ENCODE measurements around the gene MEP1A. TPM values are rescaled to one million over a fixed set of nuclear protein-coding genes. Genes with fewer than 3 reads are reported as not detected.
"Not testable (repeated sequence)": the region's sequence is repeated elsewhere in the genome, so short reads cannot be mapped to it uniquely, and the experiment has no call there.

MEP1A gene
- total RNA-seq, 4 donors from 2014 or later = 0.09 TPM; not detected in 3

DNA sequence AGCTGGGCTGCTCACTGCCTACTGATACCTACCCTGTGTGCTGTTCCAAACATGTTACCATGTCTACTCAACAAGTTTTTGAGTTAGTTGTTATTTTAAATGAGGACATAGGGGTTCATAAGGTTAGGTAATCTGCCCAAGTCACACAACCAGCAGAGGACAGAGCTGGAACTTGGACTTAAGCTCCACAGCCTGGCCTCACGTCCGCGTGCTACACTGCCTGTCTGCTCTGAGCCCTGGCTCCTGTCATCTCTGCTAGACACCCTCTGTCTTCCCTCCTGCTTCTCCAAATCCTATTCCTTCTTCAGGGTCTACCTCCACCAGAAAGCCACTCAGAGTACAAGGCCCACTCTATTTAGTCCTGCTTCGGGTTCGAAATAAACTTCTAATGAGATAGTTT is 28.2 kb upstream of the MEP1A start:
- Histone ChIP-seq H3K27me3 (peaks cover 0 to 9% (median 0%) of the 10 kb centered on the region in 4 donors), H3K4me1 (no peaks in the 10 kb centered on the region), H3K27ac (no peak overlapping the region), H3K9me3 (no peaks in the 10 kb centered on the region), H3K4me3 (no peak overlapping the region), H3K36me3 (no peaks in the 10 kb centered on the region)
- DNase-seq = no peak
- 94% methylated on average over 5 of the region's 5 CpGs for WGBS, 2 donors
- intact Hi-C loops (cut with DNase I) = no loop called here
- TF ChIP-seq POLR2A (IDR thresholded peaks at IDR 0.05) = no peak
- TF ChIP-seq, protein P1, sequence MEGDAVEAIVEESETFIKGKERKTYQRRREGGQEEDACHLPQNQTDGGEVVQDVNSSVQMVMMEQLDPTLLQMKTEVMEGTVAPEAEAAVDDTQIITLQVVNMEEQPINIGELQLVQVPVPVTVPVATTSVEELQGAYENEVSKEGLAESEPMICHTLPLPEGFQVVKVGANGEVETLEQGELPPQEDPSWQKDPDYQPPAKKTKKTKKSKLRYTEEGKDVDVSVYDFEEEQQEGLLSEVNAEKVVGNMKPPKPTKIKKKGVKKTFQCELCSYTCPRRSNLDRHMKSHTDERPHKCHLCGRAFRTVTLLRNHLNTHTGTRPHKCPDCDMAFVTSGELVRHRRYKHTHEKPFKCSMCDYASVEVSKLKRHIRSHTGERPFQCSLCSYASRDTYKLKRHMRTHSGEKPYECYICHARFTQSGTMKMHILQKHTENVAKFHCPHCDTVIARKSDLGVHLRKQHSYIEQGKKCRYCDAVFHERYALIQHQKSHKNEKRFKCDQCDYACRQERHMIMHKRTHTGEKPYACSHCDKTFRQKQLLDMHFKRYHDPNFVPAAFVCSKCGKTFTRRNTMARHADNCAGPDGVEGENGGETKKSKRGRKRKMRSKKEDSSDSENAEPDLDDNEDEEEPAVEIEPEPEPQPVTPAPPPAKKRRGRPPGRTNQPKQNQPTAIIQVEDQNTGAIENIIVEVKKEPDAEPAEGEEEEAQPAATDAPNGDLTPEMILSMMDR (IDR thresholded peaks at IDR 0.05) = no peak

DNA sequence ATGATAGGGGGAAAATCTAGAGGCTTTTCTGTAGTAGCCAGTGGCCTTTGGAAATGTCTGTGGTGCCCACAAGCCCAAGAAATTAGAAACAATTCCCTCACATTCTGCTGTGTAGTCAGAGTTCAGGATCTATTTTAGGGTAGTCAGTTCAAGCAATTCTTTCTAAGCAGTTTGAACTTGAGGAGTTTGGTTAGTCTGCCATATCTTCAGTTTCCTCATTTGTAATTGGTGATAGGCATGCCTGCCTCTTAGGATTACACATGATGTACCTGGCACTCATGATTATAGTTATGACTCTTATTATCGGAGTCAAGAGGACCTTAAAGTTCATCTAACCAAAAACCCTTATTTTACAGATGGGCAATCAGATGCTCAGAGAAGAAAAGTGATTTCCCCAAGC is 21.2 kb upstream of the MEP1A start:
- no peak for DNase-seq
- Histone ChIP-seq H3K27me3 (peaks cover 0 to 7% (median 0%) of the 10 kb centered on the region in 4 donors), H3K4me1 (no peaks in the 10 kb centered on the region), H3K27ac (peak overlapping the region in 2 of 4 donors; percentile 33 to 57), H3K36me3 (no peaks in the 10 kb centered on the region), H3K4me3 (no peak overlapping the region), H3K9me3 (no peaks in the 10 kb centered on the region)
- TF ChIP-seq, protein P1 (IDR thresholded peaks at IDR 0.05) = no peak
- no peak for TF ChIP-seq POLR2A (IDR thresholded peaks at IDR 0.05)
- intact Hi-C loops (cut with DNase I) = no loop called here
- WGBS, 2 donors = 80 to 100% methylated on average over 1 of the region's 1 CpG

DNA sequence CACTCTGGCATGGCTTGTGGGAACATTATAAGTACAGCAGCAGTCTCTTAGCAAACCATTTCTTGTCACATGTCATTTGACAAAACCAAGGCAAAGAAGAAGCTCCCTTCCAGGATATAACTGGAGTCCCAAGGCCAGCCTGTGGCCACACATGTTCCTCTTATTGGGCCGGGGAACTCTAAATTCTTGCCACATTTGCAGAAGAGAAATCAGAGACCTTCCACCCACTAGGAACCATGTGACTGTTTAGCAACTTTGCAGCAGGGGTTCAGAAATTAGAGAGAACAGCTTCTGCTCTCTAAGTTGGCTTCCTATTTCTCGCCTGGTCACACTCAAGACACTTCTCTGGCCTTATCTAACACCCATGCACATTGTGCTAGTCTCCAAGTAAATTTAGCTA is 20.4 kb upstream of the MEP1A start:
- H3K27me3 ChIP-seq = peaks cover 0 to 7% (median 0%) of the 10 kb centered on the region in 4 donors
- no peaks in the 10 kb centered on the region for H3K36me3 ChIP-seq
- H3K27ac ChIP-seq = peak overlapping the region in 2 of 4 donors; percentile 18 to 33
- H3K9me3 ChIP-seq = no peaks in the 10 kb centered on the region
- WGBS, 2 donors = 61 to 63% methylated on average over 2 of the region's 2 CpGs
- intact Hi-C loops (cut with DNase I) = no loop called here
- no peak overlapping the region for H3K4me3 ChIP-seq
- no peak for DNase-seq
- no peaks in the 10 kb centered on the region for H3K4me1 ChIP-seq
- TF ChIP-seq, protein P1 (IDR thresholded peaks at IDR 0.05) = no peak
- TF ChIP-seq POLR2A (IDR thresholded peaks at IDR 0.05) = peak in 1 of 4 donors; percentile 17

DNA sequence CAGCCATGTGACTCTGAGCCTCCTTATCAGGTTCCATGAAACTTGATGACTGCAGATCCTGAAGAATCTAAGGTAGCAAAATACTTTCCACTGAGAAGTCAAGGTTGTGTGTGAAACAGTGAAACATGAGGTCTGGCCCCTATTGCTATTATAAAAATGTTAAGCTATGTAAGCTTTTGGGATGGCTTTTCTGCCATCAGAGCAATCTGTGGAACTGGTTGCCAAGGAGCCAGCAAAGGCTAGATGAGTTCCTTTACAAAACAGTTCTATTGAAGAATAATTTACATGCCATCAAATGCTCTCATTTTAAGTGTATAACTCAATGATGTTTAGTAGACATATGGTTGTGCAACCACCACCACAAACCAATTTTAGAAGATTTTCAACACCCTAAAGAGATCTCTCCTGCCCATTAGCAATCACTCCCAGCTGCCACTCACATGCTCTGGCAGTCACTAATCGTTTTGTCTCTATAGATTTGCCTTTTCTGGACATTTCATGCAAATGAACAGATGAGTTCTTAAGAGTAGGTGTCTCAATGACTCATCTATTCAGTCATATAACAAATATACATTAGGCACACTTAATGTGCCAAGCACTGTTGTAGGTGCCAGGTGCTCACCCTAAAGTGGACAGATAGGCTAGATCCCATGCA is 19.9 kb upstream of the MEP1A start:
- TF ChIP-seq POLR2A (IDR thresholded peaks at IDR 0.05) = no peak
- TF ChIP-seq, protein P1 (IDR thresholded peaks at IDR 0.05) = no peak
- peak overlapping the region in 1 of 4 donors; percentile 18 for H3K27ac ChIP-seq
- no peaks in the 10 kb centered on the region for H3K4me1 ChIP-seq
- H3K27me3 ChIP-seq = peaks cover 0 to 7% (median 0%) of the 10 kb centered on the region in 4 donors
- H3K9me3 ChIP-seq = no peaks in the 10 kb centered on the region
- no peaks in the 10 kb centered on the region for H3K36me3 ChIP-seq
- intact Hi-C loops (cut with DNase I) = no loop called here
- no peak for DNase-seq
- 18 to 19% methylated on average over 1 of the region's 1 CpG for WGBS, 2 donors
- no peak overlapping the region for H3K4me3 ChIP-seq

DNA sequence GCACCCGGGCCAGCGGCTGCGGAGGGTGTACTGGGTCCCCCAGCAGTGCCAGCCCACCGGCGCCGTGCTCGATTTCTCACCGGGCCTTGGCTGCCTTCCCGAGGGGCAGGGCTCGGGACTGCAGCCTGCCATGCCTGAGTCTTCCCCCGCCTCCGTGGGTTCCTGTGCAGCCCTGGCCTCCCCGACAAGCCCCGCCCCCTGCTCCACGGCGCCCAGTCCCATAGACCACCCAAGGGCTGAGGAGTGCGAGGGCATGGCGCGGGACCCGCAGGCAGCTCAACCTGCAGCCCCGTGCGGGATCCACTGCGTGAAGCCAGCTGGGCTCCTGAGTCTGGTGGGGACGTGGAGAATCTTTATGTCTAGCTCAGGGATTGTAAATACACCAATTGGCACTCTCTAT is 18.5 kb upstream of the MEP1A start:
- H3K36me3 ChIP-seq; H3K9me3 ChIP-seq; intact Hi-C loops (cut with DNase I); H3K4me1 ChIP-seq; H3K27ac ChIP-seq; H3K4me3 ChIP-seq; DNase-seq; H3K27me3 ChIP-seq: not testable (repeated sequence)
- 73 to 80% methylated on average over 1 to 3 of the region's 24 CpGs for WGBS, 2 donors

All from esophagus squamous epithelium (tissue), 5 donors.